Gastroesophageal sphincter (tissue), 4 donors: ENCODE data around the gene CERT1. TPM values are rescaled to one million over a fixed set of nuclear protein-coding genes. Genes with fewer than 3 reads are reported as not detected.
"Not testable (repeated sequence)": the region's sequence is repeated elsewhere in the genome, so short reads cannot be mapped to it uniquely, and the experiment has no call there.

Experiments used
- ATAC-seq: fragments of 150-250 bp; one replicate; pipeline ENCODE4 v1.9.1; 2016; ENCODE audit warnings: mild to moderate bottlenecking, moderate library complexity
- H3K27ac ChIP-seq, 4 donors: fragments of 200-600 bp; sonication (generic) in 3 of 4; 1 replicate in 3 of 4; 2 replicates in 1 of 4; pipeline ENCODE4 v1.5.1; 2016 to 2019
- H3K27me3 ChIP-seq: fragments of 200-600 bp; sonication (generic); one replicate; pipeline ENCODE4 v1.5.1; 2019
- H3K36me3 ChIP-seq, 2 donors: fragments of 200-600 bp; sonication (generic); one replicate each; pipeline ENCODE4 v1.5.1; 2019; ENCODE audit warnings: control low read depth in 1 of 2
- H3K4me1 ChIP-seq, 3 donors: fragments of 200-600 bp; sonication (generic); 1 replicate in 2 of 3; 2 replicates in 1 of 3; pipeline ENCODE4 v1.5.1; 2016 to 2019; ENCODE audit warnings: control low read depth in 2 of 3
- H3K4me3 ChIP-seq, 2 donors: fragments of 200-600 bp; sonication (generic); one replicate each; pipeline ENCODE4 v1.5.1; 2019; ENCODE audit warnings: mild to moderate bottlenecking in 1 of 2, moderate library complexity in 1 of 2
- H3K9me3 ChIP-seq, 3 donors: fragments of 200-600 bp; sonication (generic); one replicate each; pipeline ENCODE4 v1.5.1; 2017 to 2019; ENCODE audit warnings: control low read depth in 2 of 3
- CTCF ChIP-seq, 4 experiments: fragments of 200-600 bp in 2 of 4; fragments of 450-650 bp in 2 of 4; sonication (generic) in 1 of 4; IDR thresholded peaks; one replicate each; pipeline ENCODE4 v1.5.1; 2017 to 2019; ENCODE audit warnings: antibody characterized with exemption in 4 of 4, mild to moderate bottlenecking in 2 of 4, moderate library complexity in 2 of 4
- EP300 ChIP-seq: sonication (generic); formaldehyde crosslinking; IDR thresholded peaks from one replicate; pipeline ENCODE4 v1.6.1; 2017; ENCODE audit warnings: antibody characterized with exemption, mild to moderate bottlenecking
- POLR2A ChIP-seq, 2 donors: fragments of 450-650 bp; IDR thresholded peaks; one replicate each; pipeline ENCODE4 v1.6.1; 2017; ENCODE audit warnings: antibody characterized with exemption in 2 of 2, mild to moderate bottlenecking in 2 of 2, moderate library complexity in 1 of 2
- POLR2AphosphoS5 ChIP-seq: sonication (generic); formaldehyde crosslinking; IDR thresholded peaks from one replicate; pipeline ENCODE4 v1.6.1; 2017; ENCODE audit warnings: antibody characterized with exemption
- WGBS, 2 donors: methylation state at CpG; one replicate each; pipeline ENCODE4 v1.1.5; 2018; ENCODE audit warnings: low coverage in 1 of 2; 5-methylcytosine and 5-hydroxymethylcytosine counted together
- total RNA-seq, 4 donors: library from RNA; depleted of rRNA; stranded (reverse); fragments of >200 nt; gene quantifications; one replicate each; pipeline ENCODE4 v1.1.0, GENCODE V29; 2016

The CERT1 gene
- total RNA-seq, 4 donors from 2014 or later, result 23.4 to 46.5 (median 36.6) TPM

GRCh38 chr5:75545131-75545530, 33.7 kb upstream of the CERT1 start:
- H3K4me1 ChIP-seq, result peaks cover 0 to 3% (median 0%) of the 10 kb centered on the region in 3 donors
- no peak overlapping the region for H3K27ac ChIP-seq
- peaks cover 0 to 6% of the 10 kb centered on the region in 2 donors for H3K36me3 ChIP-seq
- no peak overlapping the region for H3K4me3 ChIP-seq
- 68 to 80% methylated on average over 2 of the region's 2 CpGs for WGBS, 2 donors
- TF ChIP-seq POLR2A (IDR thresholded peaks at IDR 0.05) (no peak), EP300 (no peak), CTCF (IDR thresholded peaks at IDR 0.05) (no peak), POLR2AphosphoS5 (no peak)
- H3K27me3 ChIP-seq, result no peaks in the 10 kb centered on the region
- no peaks in the 10 kb centered on the region for H3K9me3 ChIP-seq
- no peak for ATAC-seq

GRCh38 chr5:75538211-75538610, 26.8 kb upstream of the CERT1 start:
- TF ChIP-seq POLR2AphosphoS5, result no peak
- H3K27ac ChIP-seq, result no peak overlapping the region
- no peaks in the 10 kb centered on the region for H3K27me3 ChIP-seq
- ATAC-seq, result no peak
- H3K4me1 ChIP-seq, result peaks cover 0 to 43% (median 0%) of the 10 kb centered on the region in 3 donors
- peaks cover 0 to 16% (median 0%) of the 10 kb centered on the region in 3 donors for H3K9me3 ChIP-seq
- no peak overlapping the region for H3K4me3 ChIP-seq
- H3K36me3 ChIP-seq, result peaks cover 0 to 8% of the 10 kb centered on the region in 2 donors
- WGBS, 2 donors, result 33 to 44% methylated on average over 1 of the region's 1 CpG

- 90% methylated on average over 2 of the region's 6 CpGs; no CpG with 5 or more reads in 1 of the 2 donors for WGBS, 2 donors
Measured at GRCh38 chr5:75536694-75537360, 25.4 kb upstream of the CERT1 start.

GRCh38 chr5:75536147-75536546, 24.7 kb upstream of the CERT1 start:
- no peak for TF ChIP-seq POLR2AphosphoS5
- TF ChIP-seq CTCF (IDR thresholded peaks at IDR 0.05), result no peak
- TF ChIP-seq POLR2A (IDR thresholded peaks at IDR 0.05), result no peak
- no peak for TF ChIP-seq EP300
- no peak overlapping the region for H3K27ac ChIP-seq
- H3K4me1 ChIP-seq, result peaks cover 0 to 43% (median 0%) of the 10 kb centered on the region in 3 donors
- H3K27me3 ChIP-seq, result no peaks in the 10 kb centered on the region
- peaks cover 0 to 19% (median 0%) of the 10 kb centered on the region in 3 donors for H3K9me3 ChIP-seq
- no peak for ATAC-seq
- 100% methylated on average over 1 of the region's 3 CpGs; no CpG with 5 or more reads in 1 of the 2 donors for WGBS, 2 donors
- peaks cover 0 to 8% of the 10 kb centered on the region in 2 donors for H3K36me3 ChIP-seq
- H3K4me3 ChIP-seq, result no peak overlapping the region

More at GRCh38 chr5:75536694-75537360, 25.4 kb upstream of the CERT1 start:
- Histone ChIP-seq H3K9me3 (peaks cover 0 to 19% (median 0%) of the 10 kb centered on the region in 3 donors), H3K4me3 (no peak overlapping the region), H3K36me3 (peaks cover 0 to 8% of the 10 kb centered on the region in 2 donors), H3K27me3 (no peaks in the 10 kb centered on the region), H3K27ac (no peak overlapping the region), H3K4me1 (peaks cover 0 to 43% (median 0%) of the 10 kb centered on the region in 3 donors)
- no peak for ATAC-seq
- TF ChIP-seq EP300 (no peak), CTCF (IDR thresholded peaks at IDR 0.05) (no peak), POLR2AphosphoS5 (no peak), POLR2A (IDR thresholded peaks at IDR 0.05) (no peak)

- H3K9me3 ChIP-seq, result peaks cover 0 to 19% (median 0%) of the 10 kb centered on the region in 3 donors
- WGBS, 2 donors, result 90 to 100% methylated on average over 2 of the region's 2 CpGs
- TF ChIP-seq EP300 (no peak), CTCF (IDR thresholded peaks at IDR 0.05) (no peak), POLR2A (IDR thresholded peaks at IDR 0.05) (no peak)
- peaks cover 0 to 36% (median 0%) of the 10 kb centered on the region in 3 donors for H3K4me1 ChIP-seq
- ATAC-seq, result no peak
- no peak overlapping the region for H3K27ac ChIP-seq
- H3K27me3 ChIP-seq, result no peaks in the 10 kb centered on the region
- H3K4me3 ChIP-seq, result no peak overlapping the region
- peaks cover 0 to 8% of the 10 kb centered on the region in 2 donors for H3K36me3 ChIP-seq
Measured at GRCh38 chr5:75534734-75535133, 23.3 kb upstream of the CERT1 start.

GRCh38 chr5:75533716-75534115, 22.3 kb upstream of the CERT1 start:
- H3K4me3 ChIP-seq, H3K27ac ChIP-seq, ATAC-seq, H3K36me3 ChIP-seq, H3K27me3 ChIP-seq: not testable (repeated sequence)
- Histone ChIP-seq H3K9me3 (peaks cover 0 to 19% (median 0%) of the 10 kb centered on the region in 3 donors), H3K4me1 (peaks cover 0 to 26% (median 0%) of the 10 kb centered on the region in 3 donors)
- WGBS, 2 donors, result 100% methylated on average over 1 of the region's 1 CpG; no CpG with 5 or more reads in 1 of the 2 donors
